Osteoblast (primary cell): ENCODE measurements around the gene CSMD2. TPM values are rescaled to one million over a fixed set of nuclear protein-coding genes. Genes with fewer than 3 reads are reported as not detected.

Experiments used
- DNase-seq: peaks from one replicate; pipeline ENCODE4 v3.0.0; 2011; ENCODE audit warnings: low spot score, mixed read lengths; ENCODE audit not compliant: insufficient read length; ENCODE audit errors: missing footprints
- H2AFZ ChIP-seq: 2 replicates; pipeline ENCODE4 v1.6.0; 2011; ENCODE audit warnings: mild to moderate bottlenecking, low read length
- H3K27ac ChIP-seq: 2 replicates; pipeline ENCODE4 v1.5.1; 2011; ENCODE audit warnings: mild to moderate bottlenecking, low read depth, low read length, moderate library complexity
- H3K27me3 ChIP-seq: 2 replicates; pipeline ENCODE4 v1.6.0; 2012; ENCODE audit warnings: mild to moderate bottlenecking, control low read depth, inconsistent platforms, low read length, moderate library complexity; ENCODE audit not compliant: insufficient read depth
- H3K36me3 ChIP-seq: 2 replicates; pipeline ENCODE4 v1.5.1; 2011; ENCODE audit warnings: mild to moderate bottlenecking, low read length, control low read depth, moderate library complexity; ENCODE audit not compliant: insufficient read depth
- H3K4me1 ChIP-seq: 2 replicates; pipeline ENCODE4 v1.5.1; 2011; ENCODE audit warnings: mild to moderate bottlenecking, low read length, control low read depth, moderate library complexity; ENCODE audit not compliant: insufficient read depth
- H3K4me2 ChIP-seq: 2 replicates; pipeline ENCODE4 v1.6.0; 2011; ENCODE audit warnings: mild to moderate bottlenecking, low read length; ENCODE audit not compliant: insufficient read depth
- H3K4me3 ChIP-seq: fragments of 200-600 bp; sonication (generic); 3 replicates; pipeline ENCODE4 v1.5.1; 2012; ENCODE audit warnings: mild to moderate bottlenecking, low read length, inconsistent platforms; ENCODE audit not compliant: insufficient read depth
- H3K79me2 ChIP-seq: 2 replicates; pipeline ENCODE4 v1.6.0; 2012; ENCODE audit warnings: mild to moderate bottlenecking, low read length, control low read depth, inconsistent platforms; ENCODE audit not compliant: insufficient read depth
- H3K9me3 ChIP-seq: 2 replicates; pipeline ENCODE4 v1.5.1; 2011; ENCODE audit warnings: low read depth, low read length, control low read depth
- H4K20me1 ChIP-seq: 2 replicates; pipeline ENCODE4 v1.6.0; 2012; ENCODE audit warnings: mild to moderate bottlenecking, low read length, control low read depth; ENCODE audit not compliant: insufficient read depth
- CTCF ChIP-seq: IDR thresholded peaks from 2 replicates; pipeline ENCODE4 v1.5.1; 2011; ENCODE audit warnings: mild to moderate bottlenecking, low read depth, low read length, moderate library complexity; ENCODE audit errors: extremely low read depth
- total RNA-seq: library from RNA; depleted of rRNA; stranded (reverse); fragments of >200 nt; gene quantifications from 2 replicates; pipeline ENCODE4 v1.2.3, GENCODE V29; 2012

Gene CSMD2
- total RNA-seq, 1 donor: 0.36 TPM

- Histone ChIP-seq H2AFZ (no peak overlapping the region), H3K36me3 (no peaks in the 10 kb centered on the region), H3K4me1 (no peaks in the 10 kb centered on the region), H3K4me2 (no peak overlapping the region), H4K20me1 (no peaks in the 10 kb centered on the region), H3K27ac (no peak overlapping the region), H3K79me2 (no peaks in the 10 kb centered on the region), H3K27me3 (no peaks in the 10 kb centered on the region), H3K4me3 (no peak overlapping the region), H3K9me3 (no peaks in the 10 kb centered on the region)
- no peak for TF ChIP-seq CTCF
- no peak for DNase-seq
Observed at GRCh38 chr1:34175744-34176143, 10.7 kb upstream of the CSMD2 start.

GRCh38 chr1:34167389-34167788, 2.4 kb upstream of the CSMD2 start:
- Histone ChIP-seq H3K4me2 (no peak overlapping the region), H3K27ac (no peak overlapping the region), H3K79me2 (no peaks in the 10 kb centered on the region), H2AFZ (no peak overlapping the region), H3K27me3 (peaks cover 28% of the 10 kb centered on the region), H4K20me1 (no peaks in the 10 kb centered on the region), H3K4me3 (no peak overlapping the region), H3K4me1 (peaks cover 12% of the 10 kb centered on the region), H3K36me3 (no peaks in the 10 kb centered on the region), H3K9me3 (no peaks in the 10 kb centered on the region)
- DNase-seq: no peak
- TF ChIP-seq CTCF: no peak

- no peak overlapping the region for H3K4me2 ChIP-seq
- H3K36me3 ChIP-seq: no peaks in the 10 kb centered on the region
- H3K4me3 ChIP-seq: no peak overlapping the region
- no peak overlapping the region for H3K27ac ChIP-seq
- no peaks in the 10 kb centered on the region for H3K79me2 ChIP-seq
- H3K27me3 ChIP-seq: peaks cover 31% of the 10 kb centered on the region
- no peak overlapping the region for H2AFZ ChIP-seq
- TF ChIP-seq CTCF: no peak
- DNase-seq: no peak
- H4K20me1 ChIP-seq: no peaks in the 10 kb centered on the region
- H3K4me1 ChIP-seq: peaks cover 12% of the 10 kb centered on the region
- H3K9me3 ChIP-seq: no peaks in the 10 kb centered on the region
Observed at GRCh38 chr1:34166625-34167361, 1.8 kb upstream of the CSMD2 start.

GRCh38 chr1:34166191-34166624, 1.2 kb upstream of the CSMD2 start:
- Histone ChIP-seq H2AFZ (no peak overlapping the region), H3K4me2 (no peak overlapping the region), H3K9me3 (no peaks in the 10 kb centered on the region), H3K36me3 (no peaks in the 10 kb centered on the region), H3K4me3 (no peak overlapping the region), H3K79me2 (no peaks in the 10 kb centered on the region), H3K4me1 (peaks cover 12% of the 10 kb centered on the region), H3K27me3 (peaks cover 31% of the 10 kb centered on the region), H3K27ac (no peak overlapping the region), H4K20me1 (no peaks in the 10 kb centered on the region)
- DNase-seq: no peak
- no peak for TF ChIP-seq CTCF
